Mesendoderm (in vitro differentiated cells): Measurements from ENCODE around the gene NDFIP1.
A peak's percentile ranks its signal among the peaks of the same experiment; 100 is the strongest.

Experiments used
- DNase-seq: peaks from one replicate; pipeline ENCODE4 v3.0.0; 2013
- H2AK5ac ChIP-seq: 2 replicates; pipeline ENCODE4 v1.6.1; 2013; ENCODE audit warnings: low read length, inconsistent platforms
- H2BK120ac ChIP-seq: 2 replicates; pipeline ENCODE4 v1.6.1; 2013; ENCODE audit warnings: low read depth, mild to moderate bottlenecking, low read length, moderate library complexity, mixed read lengths
- H2BK15ac ChIP-seq: replicated peaks from 2 replicates; pipeline ENCODE4 v1.6.1; 2013; ENCODE audit warnings: low read depth, mild to moderate bottlenecking, moderate library complexity
- H2BK5ac ChIP-seq: 2 replicates; pipeline ENCODE4 v1.6.1; 2013; ENCODE audit warnings: low read length, inconsistent platforms
- H3K18ac ChIP-seq: 2 replicates; pipeline ENCODE4 v1.6.1; 2013; ENCODE audit warnings: mild to moderate bottlenecking, low read length, mixed read lengths
- H3K23ac ChIP-seq: one replicate; pipeline ENCODE4 v1.6.1; 2013; ENCODE audit warnings: low read length
- H3K27ac ChIP-seq: 2 replicates; pipeline ENCODE4 v1.5.1; 2013; ENCODE audit warnings: low read depth, mild to moderate bottlenecking, inconsistent platforms, low read length, moderate library complexity
- H3K27me3 ChIP-seq: 2 replicates; pipeline ENCODE4 v1.6.1; 2013; ENCODE audit warnings: low read length, control low read depth, mild to moderate bottlenecking, inconsistent platforms; ENCODE audit not compliant: insufficient read depth, poor library complexity
- H3K36me3 ChIP-seq: 2 replicates; pipeline ENCODE4 v1.6.1; 2013; ENCODE audit warnings: low read length, inconsistent platforms; ENCODE audit not compliant: control insufficient read depth, insufficient read depth
- H3K4ac ChIP-seq: one replicate; pipeline ENCODE4 v1.6.1; 2013; ENCODE audit warnings: low read depth, mild to moderate bottlenecking, low read length, moderate library complexity
- H3K4me1 ChIP-seq: 2 replicates; pipeline ENCODE4 v1.6.1; 2013; ENCODE audit warnings: low read depth, low read length, inconsistent platforms; ENCODE audit not compliant: control insufficient read depth
- H3K4me2 ChIP-seq: 2 replicates; pipeline ENCODE4 v1.6.1; 2013; ENCODE audit warnings: low read length
- H3K4me3 ChIP-seq: 2 replicates; pipeline ENCODE4 v1.5.1; 2013; ENCODE audit warnings: mild to moderate bottlenecking, low read length
- H3K56ac ChIP-seq: one replicate; pipeline ENCODE4 v1.6.1; 2013; ENCODE audit warnings: low read length
- H3K79me1 ChIP-seq: 2 replicates; pipeline ENCODE4 v1.6.1; 2013; ENCODE audit warnings: low read length, inconsistent platforms
- H3K79me2 ChIP-seq: 2 replicates; pipeline ENCODE4 v1.6.1; 2013; ENCODE audit warnings: mild to moderate bottlenecking, low read length; ENCODE audit not compliant: control insufficient read depth, insufficient read depth
- H3K9ac ChIP-seq: 2 replicates; pipeline ENCODE4 v1.6.1; 2013; ENCODE audit warnings: low read length, inconsistent platforms
- H4K5ac ChIP-seq: one replicate; pipeline ENCODE4 v1.6.1; 2013; ENCODE audit warnings: low read length
- H4K8ac ChIP-seq: one replicate; pipeline ENCODE4 v1.6.1; 2013; ENCODE audit warnings: low read depth, mild to moderate bottlenecking, control low read depth, low read length, moderate library complexity
- WGBS: extraction: QIAGEN DNeasy Blood & Tissue Kit; methylation state at CpG from one replicate; pipeline ENCODE4 v1.1.7; 2013; ENCODE audit warnings: low lambda C conversion rate, missing lambda C conversion rate; ENCODE audit not compliant: insufficient coverage; ENCODE audit errors: extremely low coverage; 5-methylcytosine and 5-hydroxymethylcytosine counted together

Gene NDFIP1

GRCh38 chr5:142102980-142103740 lies 5.4 kb upstream of the NDFIP1 start:
- H3K4ac ChIP-seq: no peak overlapping the region
- no peaks in the 10 kb centered on the region for H3K36me3 ChIP-seq
- H2BK15ac ChIP-seq: no peak overlapping the region
- H3K56ac ChIP-seq: no peak overlapping the region
- H3K27ac ChIP-seq: no peak overlapping the region
- no peak overlapping the region for H3K9ac ChIP-seq
- no CpG with 5 or more reads among the region's 7 CpGs for WGBS
- H2BK5ac ChIP-seq: no peak overlapping the region
- no peak overlapping the region for H4K8ac ChIP-seq
- no peak overlapping the region for H4K5ac ChIP-seq
- H2BK120ac ChIP-seq: no peak overlapping the region
- no peaks in the 10 kb centered on the region for H3K79me1 ChIP-seq
- H3K4me2 ChIP-seq: no peak overlapping the region
- H3K4me1 ChIP-seq: peaks cover under 1% of the 10 kb centered on the region
- no peak for DNase-seq
- no peak overlapping the region for H3K18ac ChIP-seq
- no peak overlapping the region for H3K23ac ChIP-seq
- no peak overlapping the region for H3K4me3 ChIP-seq
- no peaks in the 10 kb centered on the region for H3K79me2 ChIP-seq
- no peak overlapping the region for H2AK5ac ChIP-seq
- H3K27me3 ChIP-seq: no peaks in the 10 kb centered on the region

DNA sequence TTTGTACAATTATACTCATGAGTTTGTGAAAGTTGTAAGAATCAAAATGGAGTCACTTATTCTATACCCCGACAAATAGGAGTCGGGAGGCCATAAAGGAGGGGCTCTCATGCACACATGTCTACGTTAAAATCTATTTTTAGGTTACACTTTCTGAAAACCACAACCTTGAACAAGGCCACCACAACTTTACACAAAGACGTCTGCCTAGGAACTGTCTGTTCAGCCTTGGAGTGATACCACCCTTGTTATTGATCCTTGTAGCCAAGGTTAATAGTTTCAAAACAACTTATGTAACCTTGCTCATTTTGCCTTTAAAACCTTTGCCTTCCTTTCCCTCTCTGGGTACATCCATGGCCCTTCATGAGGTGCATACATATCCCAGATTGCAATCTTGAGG lies 4.1 kb upstream of the NDFIP1 start:
- Histone ChIP-seq H3K18ac (no peak overlapping the region), H3K4me3 (no peak overlapping the region), H3K4me1 (peaks cover 2% of the 10 kb centered on the region), H3K56ac (no peak overlapping the region), H3K36me3 (no peaks in the 10 kb centered on the region), H2AK5ac (no peak overlapping the region), H3K23ac (no peak overlapping the region), H3K79me2 (no peaks in the 10 kb centered on the region), H4K5ac (no peak overlapping the region), H3K4ac (no peak overlapping the region), H2BK5ac (no peak overlapping the region), H2BK120ac (no peak overlapping the region), H3K4me2 (no peak overlapping the region), H2BK15ac (no peak overlapping the region), H3K27ac (no peak overlapping the region), H3K27me3 (no peaks in the 10 kb centered on the region), H3K9ac (no peak overlapping the region), H4K8ac (no peak overlapping the region), H3K79me1 (peaks cover 1% of the 10 kb centered on the region)
- DNase-seq: no peak
- no CpG with 5 or more reads among the region's 4 CpGs for WGBS

- Histone ChIP-seq H3K79me1 (peaks cover 10% of the 10 kb centered on the region), H2AK5ac (no peak overlapping the region)
- WGBS: no CpG with 5 or more reads among the region's 3 CpGs
Measured at GRCh38 chr5:142106061-142106460, 2.5 kb upstream of the NDFIP1 start.

GRCh38 chr5:142107036-142107735 lies 1.4 kb upstream of the NDFIP1 start:
- Histone ChIP-seq H2BK5ac (no peak overlapping the region), H3K4me2 (no peak overlapping the region), H4K8ac (no peak overlapping the region), H3K36me3 (no peaks in the 10 kb centered on the region), H3K9ac (no peak overlapping the region), H3K79me2 (peaks cover 12% of the 10 kb centered on the region), H2AK5ac (no peak overlapping the region), H3K27ac (no peak overlapping the region), H2BK120ac (no peak overlapping the region), H3K79me1 (peaks cover 12% of the 10 kb centered on the region), H3K23ac (no peak overlapping the region), H3K18ac (no peak overlapping the region), H3K4me1 (peaks cover 6% of the 10 kb centered on the region), H3K4ac (no peak overlapping the region), H4K5ac (no peak overlapping the region), H3K56ac (no peak overlapping the region), H3K4me3 (no peak overlapping the region), H3K27me3 (no peaks in the 10 kb centered on the region), H2BK15ac (no peak overlapping the region)
- WGBS: no CpG with 5 or more reads among the region's 2 CpGs
- no peak for DNase-seq

More at GRCh38 chr5:142106061-142106460, 2.5 kb upstream of the NDFIP1 start:
- H3K56ac ChIP-seq: no peak overlapping the region
- peaks cover 7% of the 10 kb centered on the region for H3K79me2 ChIP-seq
- H2BK15ac ChIP-seq: no peak overlapping the region
- H4K5ac ChIP-seq: no peak overlapping the region
- no peak overlapping the region for H3K4me2 ChIP-seq
- no peak overlapping the region for H2BK5ac ChIP-seq
- H3K4ac ChIP-seq: no peak overlapping the region
- peaks cover 6% of the 10 kb centered on the region for H3K4me1 ChIP-seq
- H2BK120ac ChIP-seq: no peak overlapping the region
- H3K36me3 ChIP-seq: no peaks in the 10 kb centered on the region
- no peak overlapping the region for H3K27ac ChIP-seq
- no peak overlapping the region for H4K8ac ChIP-seq
- H3K18ac ChIP-seq: no peak overlapping the region
- no peaks in the 10 kb centered on the region for H3K27me3 ChIP-seq
- H3K23ac ChIP-seq: no peak overlapping the region
- DNase-seq: no peak
- H3K4me3 ChIP-seq: no peak overlapping the region
- H3K9ac ChIP-seq: no peak overlapping the region

DNA sequence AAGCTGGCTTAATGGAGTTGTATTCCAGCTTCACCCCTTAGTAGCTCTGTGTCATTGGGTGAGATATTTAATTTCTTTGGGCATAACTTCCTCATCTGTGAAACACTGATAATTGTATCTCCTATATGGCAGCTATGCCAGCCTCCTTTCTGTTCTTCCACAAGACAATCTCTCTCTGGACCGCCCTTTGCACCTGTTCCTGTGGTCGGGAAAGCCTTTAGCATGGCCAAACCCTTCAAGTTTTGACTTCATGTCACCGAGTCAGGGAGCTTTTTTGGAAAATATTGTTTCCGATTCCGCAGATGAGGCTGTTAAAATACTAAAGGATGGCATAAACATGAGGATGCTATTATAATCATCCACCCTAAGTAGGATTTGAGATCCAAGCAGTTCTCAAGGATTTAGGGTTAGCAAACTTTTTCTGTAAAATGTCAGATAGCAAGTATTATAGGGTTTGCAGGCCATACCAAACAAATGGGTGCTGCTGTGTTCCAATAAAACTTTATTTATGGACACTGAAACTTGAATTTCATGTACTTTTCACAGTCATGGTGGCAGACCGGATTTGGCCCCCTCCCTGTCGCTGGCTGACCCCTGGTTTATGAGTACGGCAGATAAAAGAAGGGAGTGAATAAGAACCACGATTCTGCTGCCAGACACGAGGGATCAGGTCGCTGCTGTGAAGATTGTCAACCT lies 695 bp upstream of the NDFIP1 start:
- WGBS: no CpG with 5 or more reads among the region's 11 CpGs
- Histone ChIP-seq H3K4me2 (peak overlapping the region; percentile 93), H2AK5ac (no peak overlapping the region), H3K36me3 (no peaks in the 10 kb centered on the region), H3K4ac (no peak overlapping the region), H4K5ac (no peak overlapping the region), H3K27me3 (no peaks in the 10 kb centered on the region), H3K23ac (no peak overlapping the region), H3K9ac (peak overlapping the region; percentile 82), H2BK15ac (no peak overlapping the region), H4K8ac (no peak overlapping the region), H3K4me3 (no peak overlapping the region), H3K79me1 (peaks cover 13% of the 10 kb centered on the region), H3K56ac (peak overlapping the region; percentile 98), H3K4me1 (peaks cover 6% of the 10 kb centered on the region), H3K18ac (no peak overlapping the region), H2BK5ac (no peak overlapping the region), H3K79me2 (peaks cover 12% of the 10 kb centered on the region), H3K27ac (no peak overlapping the region), H2BK120ac (no peak overlapping the region)
- DNase-seq: no peak
